ENCODE measurements around the gene BMERB1. TPM values are rescaled to one million over a fixed set of nuclear protein-coding genes. Genes with fewer than 3 reads are reported as not detected.

Gene BMERB1
- total RNA-seq, 1 donor from 2014 or later, result 16.1 TPM

DNA sequence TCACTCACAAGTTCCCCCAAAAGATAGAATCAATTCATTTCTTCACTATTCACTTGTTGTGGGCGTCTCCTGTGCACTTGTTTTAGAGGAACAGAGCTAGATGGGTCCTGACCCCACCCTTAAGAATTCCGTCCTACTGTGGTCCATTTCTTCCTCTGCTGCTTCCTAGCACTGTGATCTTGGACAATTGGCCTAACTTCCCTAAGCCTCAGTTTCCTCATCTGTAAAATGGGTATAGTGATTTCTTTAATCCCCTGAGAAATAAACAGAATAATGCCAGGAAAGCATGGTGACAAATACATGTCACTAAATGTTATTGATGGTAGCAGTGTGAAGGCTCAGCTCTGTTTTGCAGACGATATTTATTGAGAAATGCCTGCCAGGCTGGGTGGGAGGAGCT lies 9.9 kb downstream of the BMERB1 start:
- Histone ChIP-seq H3K27ac (no peak overlapping the region), H3K4me3 (no peak overlapping the region), H3K27me3 (ENCODE audit: low read depth) (no peaks in the 10 kb centered on the region), H3K9me3 (no peaks in the 10 kb centered on the region), H3K4me1 (no peaks in the 10 kb centered on the region), H3K36me3 (no peaks in the 10 kb centered on the region)
- DNase-seq (no peak), ATAC-seq (no peak)
- intact Hi-C loops (cut with DNase I), result no loop called here
- TF ChIP-seq CTCF (IDR thresholded peaks at IDR 0.05), result no peak

- intact Hi-C loops (cut with DNase I), result no loop called here
- DNase-seq (no peak), ATAC-seq (no peak)
- no peak overlapping the region for H3K27ac ChIP-seq
- H3K36me3 ChIP-seq, result no peaks in the 10 kb centered on the region
- no peaks in the 10 kb centered on the region for H3K27me3 ChIP-seq (ENCODE audit: low read depth)
- TF ChIP-seq CTCF (IDR thresholded peaks at IDR 0.05), result no peak
- H3K4me3 ChIP-seq, result no peak overlapping the region
- no peaks in the 10 kb centered on the region for H3K4me1 ChIP-seq
- H3K9me3 ChIP-seq, result no peaks in the 10 kb centered on the region
Measured at GRCh38 chr16:15445450-15445849, 11.1 kb downstream of the BMERB1 start.

DNA sequence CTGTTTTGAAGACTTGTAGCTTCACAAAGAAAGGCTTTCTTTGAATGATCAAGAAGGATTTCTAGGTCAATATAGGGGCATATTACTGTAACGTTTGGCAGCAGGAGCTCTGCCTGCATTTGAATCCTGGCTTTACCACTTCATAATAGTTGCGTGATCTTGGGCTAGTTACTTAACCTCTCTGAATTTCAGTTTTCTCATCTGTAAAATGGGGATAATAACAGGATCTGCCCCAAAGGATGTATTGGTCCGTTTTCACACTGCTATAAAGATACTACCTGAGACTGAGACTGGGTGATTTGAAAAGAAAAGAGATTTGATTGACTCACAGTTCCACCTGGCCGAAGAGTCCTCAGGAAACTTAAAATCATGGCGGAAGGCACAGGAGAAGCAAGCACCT lies 12.5 kb downstream of the BMERB1 start:
- H3K4me1 ChIP-seq, result no peaks in the 10 kb centered on the region
- DNase-seq (no peak), ATAC-seq (no peak)
- H3K27me3 ChIP-seq (ENCODE audit: low read depth), result no peaks in the 10 kb centered on the region
- TF ChIP-seq CTCF (IDR thresholded peaks at IDR 0.05), result no peak
- no peak overlapping the region for H3K27ac ChIP-seq
- no peaks in the 10 kb centered on the region for H3K36me3 ChIP-seq
- H3K4me3 ChIP-seq, result no peak overlapping the region
- intact Hi-C loops (cut with DNase I), result no loop called here
- no peaks in the 10 kb centered on the region for H3K9me3 ChIP-seq

DNA sequence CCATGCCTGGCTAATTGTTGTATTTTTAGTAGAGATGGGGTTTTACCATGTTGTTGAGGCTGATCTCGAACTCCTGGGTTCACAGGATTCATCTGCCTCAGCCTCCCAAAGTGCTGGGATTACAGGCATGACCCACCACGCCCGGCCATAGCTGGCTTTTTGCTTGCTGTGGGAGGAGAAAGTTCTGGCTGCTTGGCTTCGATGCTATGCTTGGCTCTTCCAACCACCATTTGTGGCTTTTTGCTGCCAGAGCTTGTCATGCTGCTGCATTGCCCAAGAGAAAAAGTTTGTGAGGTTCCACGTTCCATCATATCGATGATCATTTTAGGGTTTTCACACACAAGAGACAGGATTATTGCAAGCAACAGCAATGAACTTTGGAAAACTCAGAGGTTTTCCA lies 16.2 kb downstream of the BMERB1 start:
- no peak for TF ChIP-seq CTCF (IDR thresholded peaks at IDR 0.05)
- no peak overlapping the region for H3K4me3 ChIP-seq
- H3K9me3 ChIP-seq, result no peaks in the 10 kb centered on the region
- no peaks in the 10 kb centered on the region for H3K27me3 ChIP-seq (ENCODE audit: low read depth)
- H3K27ac ChIP-seq, result no peak overlapping the region
- intact Hi-C loops (cut with DNase I), result no loop called here
- no peak for DNase-seq
- H3K4me1 ChIP-seq, result no peaks in the 10 kb centered on the region
- ATAC-seq, result no peak
- no peaks in the 10 kb centered on the region for H3K36me3 ChIP-seq

DNA sequence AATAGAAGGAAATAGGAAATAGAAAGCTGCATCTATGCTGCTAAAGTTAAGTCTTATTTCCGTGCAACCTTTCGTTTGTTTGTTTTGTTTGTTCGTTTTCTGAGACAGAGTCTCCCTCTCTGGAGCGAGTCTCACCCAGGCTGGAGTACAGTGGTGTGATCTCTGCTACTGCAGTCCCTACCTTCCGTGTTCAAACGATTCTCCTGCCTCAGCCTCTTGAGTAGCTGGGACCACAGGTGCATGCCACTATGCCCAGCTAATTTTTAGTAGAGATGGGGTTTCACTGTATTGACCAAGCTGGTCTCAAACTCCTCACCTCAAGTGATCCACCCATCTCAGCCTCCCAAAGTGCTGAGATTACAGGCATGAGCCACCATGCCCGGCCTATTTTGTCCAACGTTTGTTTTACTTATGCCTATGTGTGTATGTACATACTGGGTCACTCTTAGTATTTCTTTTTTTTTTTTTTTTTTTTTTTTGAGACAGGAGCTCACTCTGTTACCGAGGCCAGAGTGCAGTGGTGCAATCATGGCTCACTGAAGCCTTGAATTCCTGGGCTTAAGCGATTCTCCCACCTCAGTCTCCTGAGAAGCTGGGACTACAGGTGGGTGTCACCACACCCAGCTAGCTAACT lies 16.8 kb downstream of the BMERB1 start:
- H3K9me3 ChIP-seq, result no peaks in the 10 kb centered on the region

More for the DNA sequence above, 16.8 kb downstream of the BMERB1 start:
- no peak for ATAC-seq
- Histone ChIP-seq H3K36me3 (no peaks in the 10 kb centered on the region), H3K4me1 (no peaks in the 10 kb centered on the region), H3K4me3 (no peak overlapping the region), H3K27ac (no peak overlapping the region), H3K27me3 (ENCODE audit: low read depth) (no peaks in the 10 kb centered on the region)
- intact Hi-C loops (cut with DNase I), result no loop called here
- DNase-seq, result no peak
- no peak for TF ChIP-seq CTCF (IDR thresholded peaks at IDR 0.05)

Data from lower lobe of right lung (tissue), 2 donors.